Common myeloid progenitor, CD34-positive (primary cell): ENCODE measurements around the gene SLC4A11.
A peak's percentile ranks its signal among the peaks of the same experiment; 100 is the strongest.

Source experiments
- CTCF ChIA-PET: fragments of 350-600 bp; sonication (Branson Sonifier 250); formaldehyde crosslinking; loops from one replicate; lab custom pipeline; 2021; ENCODE audit warnings: antibody characterized with exemption; lab: Charles Lee
- POLR2A ChIA-PET: fragments of 350-600 bp; sonication (Branson Sonifier 250); formaldehyde crosslinking; loops from one replicate; lab custom pipeline; 2021; ENCODE audit warnings: antibody characterized with exemption; lab: Charles Lee
- DNase-seq, 3 donors: peaks; one replicate each; pipeline versions ENCODE4 v3.0.0 to v3.0.0-alpha.2; 2013
- H3K27ac ChIP-seq, 2 experiments: 1 replicate in 1 of 2; 2 replicates in 1 of 2; pipeline ENCODE4 v1.7.0; 2013; ENCODE audit warnings: inconsistent platforms in 2 of 2, low read length in 2 of 2, mild to moderate bottlenecking in 2 of 2, low read depth in 1 of 2, moderate library complexity in 1 of 2; ENCODE audit not compliant: severe bottlenecking in 2 of 2, insufficient read depth in 1 of 2, poor library complexity in 1 of 2
- H3K27me3 ChIP-seq, 5 experiments: replicated peaks in 2 of 5; 1 replicate in 3 of 5; 2 replicates in 2 of 5; pipeline versions ENCODE4 v1.6.1 to v1.7.0; 2013; ENCODE audit warnings: low read length in 4 of 5, mild to moderate bottlenecking in 2 of 5, moderate library complexity in 2 of 5, inconsistent platforms in 1 of 5; ENCODE audit not compliant: insufficient read depth in 5 of 5, control insufficient read depth in 4 of 5
- H3K36me3 ChIP-seq, 4 experiments: 1 replicate in 2 of 4; 2 replicates in 2 of 4; pipeline versions ENCODE4 v1.6.1 to v1.7.0; 2013; ENCODE audit warnings: low read length in 3 of 4, control low read depth in 1 of 4, mild to moderate bottlenecking in 1 of 4; ENCODE audit not compliant: control insufficient read depth in 4 of 4, insufficient read depth in 4 of 4
- H3K4me1 ChIP-seq, 4 experiments: 1 replicate in 3 of 4; 2 replicates in 1 of 4; pipeline versions ENCODE4 v1.6.1 to v1.7.1; 2013; ENCODE audit warnings: low read length in 3 of 4, mild to moderate bottlenecking in 3 of 4, control low read depth in 1 of 4, inconsistent platforms in 1 of 4, moderate library complexity in 1 of 4; ENCODE audit not compliant: control insufficient read depth in 4 of 4, insufficient read depth in 4 of 4; ENCODE audit errors: control extremely low read depth in 1 of 4
- H3K4me3 ChIP-seq, 7 experiments: 1 replicate in 4 of 7; 2 replicates in 3 of 7; pipeline versions ENCODE4 v1.5.1 to v1.7.0; 2013; ENCODE audit warnings: mild to moderate bottlenecking in 7 of 7, low read length in 6 of 7, moderate library complexity in 6 of 7, inconsistent platforms in 2 of 7, low read depth in 2 of 7, control low read depth in 1 of 7; ENCODE audit not compliant: insufficient read depth in 4 of 7, control insufficient read depth in 1 of 7; ENCODE audit errors: extremely low read depth in 1 of 7
- H3K9me3 ChIP-seq, 5 experiments: 1 replicate in 4 of 5; 2 replicates in 1 of 5; pipeline versions ENCODE4 v1.6.1 to v1.7.1; 2013; ENCODE audit warnings: low read length in 4 of 5, mild to moderate bottlenecking in 2 of 5, inconsistent platforms in 1 of 5, low read depth in 1 of 5, moderate library complexity in 1 of 5; ENCODE audit not compliant: control insufficient read depth in 4 of 5, insufficient read depth in 2 of 5; ENCODE audit errors: control extremely low read depth in 1 of 5
- WGBS: methylation state at CpG from one replicate; pipeline ENCODE4 v1.1.5; 2013; ENCODE audit not compliant: insufficient coverage; 5-methylcytosine and 5-hydroxymethylcytosine counted together

SLC4A11 gene

GRCh38 chr20:3177746-3178485 is 61.1 kb downstream of the SLC4A11 start:
- peak in 1 of 3 donors; percentile 40 for DNase-seq
- Histone ChIP-seq H3K27me3 (peaks cover 0 to 22% (median 20%) of the 10 kb centered on the region in 5 experiments), H3K9me3 (no peaks in the 10 kb centered on the region), H3K4me1 (peaks cover 0 to 16% (median 12%) of the 10 kb centered on the region in 4 experiments), H3K36me3 (no peaks in the 10 kb centered on the region), H3K27ac (no peak overlapping the region), H3K4me3 (no peak overlapping the region)
- WGBS = 73% methylated on average over 6 of the region's 8 CpGs
- CTCF ChIA-PET = interaction anchor here (1.0 kb wide), 1 partner anchor 12 kb away, joined by 3 read pairs; no protein-coding TSS in a partner anchor
- POLR2A ChIA-PET = no interaction called here
